Small intestine (tissue), 7 donors: Measurements from ENCODE around the gene KCNC3. TPM values are rescaled to one million over a fixed set of nuclear protein-coding genes. Genes with fewer than 3 reads are reported as not detected.

Experiments
- DNase-seq, 2 donors: peaks; one replicate each; pipeline versions ENCODE4 v3.0.0 to v3.0.0-alpha.2; 2013
- FAIRE-seq: peaks from 2 replicates; lab custom pipeline; 2012; peaks lifted over from hg19 to GRCh38; lab: Jason Lieb, UNC
- H3K27ac ChIP-seq, 3 donors: one replicate each; pipeline ENCODE4 v1.5.1; 2013; ENCODE audit warnings: low read length in 2 of 3, mild to moderate bottlenecking in 2 of 3, control low read depth in 1 of 3, inconsistent platforms in 1 of 3, low read depth in 1 of 3, moderate library complexity in 1 of 3
- H3K27me3 ChIP-seq, 3 donors: one replicate each; pipeline ENCODE4 v1.6.1; 2013; ENCODE audit warnings: low read length in 3 of 3, inconsistent platforms in 1 of 3; ENCODE audit not compliant: control insufficient read depth in 3 of 3, insufficient read depth in 3 of 3
- H3K36me3 ChIP-seq, 3 donors: one replicate each; pipeline ENCODE4 v1.6.1; 2013; ENCODE audit warnings: low read length in 3 of 3, inconsistent platforms in 1 of 3, low read depth in 1 of 3, mild to moderate bottlenecking in 1 of 3, moderate library complexity in 1 of 3; ENCODE audit not compliant: control insufficient read depth in 3 of 3, insufficient read depth in 2 of 3
- H3K4me1 ChIP-seq, 3 donors: one replicate each; pipeline ENCODE4 v1.6.1; 2013; ENCODE audit warnings: low read length in 2 of 3, inconsistent platforms in 1 of 3, low read depth in 1 of 3, mild to moderate bottlenecking in 1 of 3, moderate library complexity in 1 of 3; ENCODE audit not compliant: control insufficient read depth in 3 of 3, insufficient read depth in 2 of 3
- H3K4me3 ChIP-seq, 3 donors: one replicate each; pipeline ENCODE4 v1.5.1; 2013; ENCODE audit warnings: low read length in 3 of 3, control low read depth in 1 of 3, inconsistent platforms in 1 of 3, low read depth in 1 of 3, mild to moderate bottlenecking in 1 of 3, moderate library complexity in 1 of 3
- H3K9me3 ChIP-seq, 2 donors: one replicate each; pipeline ENCODE4 v1.6.1; 2013; ENCODE audit warnings: low read depth in 1 of 2, low read length in 1 of 2; ENCODE audit not compliant: control insufficient read depth in 2 of 2, insufficient read depth in 1 of 2
- WGBS, 3 donors: extraction: QIAGEN DNeasy Blood & Tissue Kit; methylation state at CpG; one replicate each; pipeline ENCODE4 v1.1.7; 2013; 5-methylcytosine and 5-hydroxymethylcytosine counted together
- polyA plus RNA-seq, 4 donors: library from polyadenylated mRNA; stranded (reverse) in 3 of 4; unstranded in 1 of 4; fragments of 200-250 nt in 3 of 4; fragments of 120-200 nt in 1 of 4; gene quantifications; one replicate each; pipeline versions ENCODE4 v1.2.1 to v1.2.3, GENCODE V29; 2013
- donor health status: healthy with polysubstance abuse.
- donor health status: control.
- donor health status: control.
- donor health status: Bipolar disorder and iron deficiency.
- donor health status: healthy.

Gene KCNC3
- polyA plus RNA-seq, 4 donors, result 0.22 to 1.6 (median 0.43) TPM

- no peak overlapping the region for H3K4me3 ChIP-seq
- H3K27me3 ChIP-seq, result peaks cover 0 to 24% (median 16%) of the 10 kb centered on the region in 3 donors
- FAIRE-seq (no peak), DNase-seq (no peak)
- no peaks in the 10 kb centered on the region for H3K4me1 ChIP-seq
- no peak overlapping the region for H3K27ac ChIP-seq
- H3K36me3 ChIP-seq, result peaks cover 3 to 63% (median 18%) of the 10 kb centered on the region in 3 donors
- H3K9me3 ChIP-seq, result no peaks in the 10 kb centered on the region
- WGBS, 3 donors, result 84 to 91% (median 85%) methylated on average over 20 to 21 of the region's 21 CpGs
Measured at GRCh38 chr19:50308991-50309390, 20.2 kb downstream of the KCNC3 start.

DNA sequence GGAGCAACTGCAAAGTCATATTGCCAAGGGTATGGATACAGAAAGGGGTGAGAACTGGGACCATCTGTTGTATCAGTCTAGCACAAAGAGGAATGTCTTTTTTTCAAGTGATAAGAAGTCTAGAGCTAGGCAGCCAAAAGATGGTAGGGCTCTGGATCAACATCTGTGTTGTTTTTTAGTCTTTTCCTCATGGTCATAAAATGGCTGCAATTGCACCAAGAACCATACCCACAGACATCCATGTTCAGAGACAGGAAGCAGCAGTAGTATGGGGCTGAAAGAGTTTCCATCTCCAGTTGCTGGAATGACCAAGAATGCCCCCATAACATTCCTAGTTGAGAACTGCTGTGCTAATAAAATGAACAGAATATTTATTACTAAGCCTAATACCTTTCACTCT lies 25.6 kb downstream of the KCNC3 start:
- DNase-seq, result no peak
- Histone ChIP-seq H3K27me3 (peaks cover 0 to 2% (median 0%) of the 10 kb centered on the region in 3 donors), H3K27ac (no peak overlapping the region), H3K4me1 (no peaks in the 10 kb centered on the region), H3K9me3 (no peaks in the 10 kb centered on the region), H3K36me3 (peaks cover 3 to 68% (median 27%) of the 10 kb centered on the region in 3 donors), H3K4me3 (no peak overlapping the region)
- no peak for FAIRE-seq

- no peak overlapping the region for H3K27ac ChIP-seq
- no peak for FAIRE-seq
- H3K4me1 ChIP-seq, result no peaks in the 10 kb centered on the region
- WGBS, 3 donors, result 87 to 93% (median 88%) methylated on average over 10 of the region's 10 CpGs
- DNase-seq, result no peak
- peaks cover 0 to 76% (median 25%) of the 10 kb centered on the region in 3 donors for H3K36me3 ChIP-seq
- no peak overlapping the region for H3K4me3 ChIP-seq
- H3K27me3 ChIP-seq, result peaks cover 0 to 2% (median 0%) of the 10 kb centered on the region in 3 donors
- no peaks in the 10 kb centered on the region for H3K9me3 ChIP-seq
Measured at GRCh38 chr19:50301607-50301971, 27.6 kb downstream of the KCNC3 start.

GRCh38 chr19:50300814-50301606 lies 28.2 kb downstream of the KCNC3 start:
- H3K36me3 ChIP-seq, result peaks cover 0 to 77% (median 25%) of the 10 kb centered on the region in 3 donors
- no peak overlapping the region for H3K4me3 ChIP-seq
- WGBS, 3 donors, result 52 to 64% (median 58%) methylated on average over 10 of the region's 10 CpGs
- H3K4me1 ChIP-seq, result no peaks in the 10 kb centered on the region
- H3K27ac ChIP-seq, result no peak overlapping the region
- no peaks in the 10 kb centered on the region for H3K27me3 ChIP-seq
- no peaks in the 10 kb centered on the region for H3K9me3 ChIP-seq
- no peak for DNase-seq
- no peak for FAIRE-seq

DNA sequence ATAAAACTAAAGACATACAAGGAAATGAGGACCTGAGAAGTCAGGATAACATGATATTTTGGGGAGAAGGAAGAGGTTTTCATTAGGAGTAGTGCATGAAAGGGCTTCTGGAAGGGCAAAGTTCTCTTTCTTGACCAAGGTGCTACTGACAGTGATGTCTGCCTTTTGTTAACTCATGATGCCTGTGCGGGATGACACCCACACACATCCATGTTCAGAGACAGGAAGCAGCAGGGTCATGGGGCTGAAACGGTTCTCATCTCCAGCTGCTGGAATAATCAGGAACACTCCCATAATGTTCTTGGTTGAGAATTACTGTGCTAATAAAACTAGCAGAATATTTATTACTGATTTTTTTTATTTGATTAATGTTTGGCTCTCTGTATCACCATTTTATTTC lies 29.1 kb downstream of the KCNC3 start:
- DNase-seq (no peak), FAIRE-seq (no peak)
- H3K27me3 ChIP-seq, result no peaks in the 10 kb centered on the region
- H3K27ac ChIP-seq, result no peak overlapping the region
- H3K36me3 ChIP-seq, result peaks cover 0 to 74% (median 22%) of the 10 kb centered on the region in 3 donors
- no peaks in the 10 kb centered on the region for H3K4me1 ChIP-seq
- WGBS, 3 donors, result 40 to 61% (median 43%) methylated on average over 2 of the region's 2 CpGs
- H3K4me3 ChIP-seq, result no peak overlapping the region
- no peaks in the 10 kb centered on the region for H3K9me3 ChIP-seq

- Histone ChIP-seq H3K4me3 (no peak overlapping the region), H3K27me3 (no peaks in the 10 kb centered on the region), H3K36me3 (peaks cover 14 to 88% (median 29%) of the 10 kb centered on the region in 3 donors), H3K4me1 (no peaks in the 10 kb centered on the region), H3K9me3 (no peaks in the 10 kb centered on the region), H3K27ac (no peak overlapping the region)
- WGBS, 3 donors, result 78 to 88% (median 80%) methylated on average over 13 to 14 of the region's 14 CpGs
- FAIRE-seq (no peak), DNase-seq (no peak)
Measured at GRCh38 chr19:50293263-50294004, 35.7 kb downstream of the KCNC3 start.

- DNase-seq (no peak), FAIRE-seq (no peak)
- 77 to 88% (median 88%) methylated on average over 11 of the region's 11 CpGs for WGBS, 3 donors
- no peaks in the 10 kb centered on the region for H3K27me3 ChIP-seq
- H3K27ac ChIP-seq, result no peak overlapping the region
- peaks cover 14 to 88% (median 36%) of the 10 kb centered on the region in 3 donors for H3K36me3 ChIP-seq
- no peaks in the 10 kb centered on the region for H3K4me1 ChIP-seq
- no peaks in the 10 kb centered on the region for H3K9me3 ChIP-seq
- H3K4me3 ChIP-seq, result no peak overlapping the region
Measured at GRCh38 chr19:50292216-50292827, 36.9 kb downstream of the KCNC3 start.

DNA sequence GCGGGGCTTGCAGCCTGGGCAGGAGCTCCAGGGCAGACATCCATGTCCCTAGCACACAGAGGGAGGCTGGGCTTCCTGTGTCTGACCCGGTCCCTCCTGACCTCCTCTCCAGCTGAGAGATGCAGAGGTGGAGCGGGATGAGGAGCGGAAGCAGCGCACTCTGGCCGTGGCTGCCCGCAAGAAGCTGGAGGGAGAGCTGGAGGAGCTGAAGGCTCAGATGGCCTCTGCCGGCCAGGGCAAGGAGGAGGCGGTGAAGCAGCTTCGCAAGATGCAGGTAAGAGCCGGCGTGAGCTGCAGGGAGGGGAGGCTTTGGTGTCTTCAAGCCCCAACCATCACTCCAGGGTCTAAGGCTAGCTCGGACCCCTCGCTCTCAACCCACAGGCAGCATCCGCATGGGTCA lies 38.4 kb downstream of the KCNC3 start:
- H3K27me3 ChIP-seq, result no peaks in the 10 kb centered on the region
- FAIRE-seq (no peak), DNase-seq (no peak)
- H3K27ac ChIP-seq, result no peak overlapping the region
- peaks cover 14 to 87% (median 42%) of the 10 kb centered on the region in 3 donors for H3K36me3 ChIP-seq
- H3K4me3 ChIP-seq, result no peak overlapping the region
- peaks cover 0 to 3% of the 10 kb centered on the region in 2 donors for H3K9me3 ChIP-seq
- WGBS, 3 donors, result 69 to 93% (median 92%) methylated on average over 14 to 15 of the region's 15 CpGs
- no peaks in the 10 kb centered on the region for H3K4me1 ChIP-seq
